GM23338 (cell line): ENCODE results near the gene MYO5C. TPM values are rescaled to one million over a fixed set of nuclear protein-coding genes. Genes with fewer than 3 reads are reported as not detected.

Experiments
- ATAC-seq: fragments of 200-7000 bp; cut with Tn5 transposase; 3 replicates; pipeline ENCODE4 v1.9.1; 2020
- DNase-seq: peaks from one replicate; pipeline ENCODE4 v3.0.0-alpha.2; 2015; ENCODE audit warnings: low spot score
- H2AFZ ChIP-seq: fragments of 200-600 bp; sonication (generic); 2 replicates; pipeline ENCODE4 v1.8.0; 2016; ENCODE audit warnings: antibody characterized with exemption, mild to moderate bottlenecking, moderate library complexity
- H3F3A ChIP-seq: fragments of 200-600 bp; sonication (generic); replicated peaks from 2 replicates; pipeline ENCODE4 v1.8.0; 2017; ENCODE audit warnings: antibody characterized with exemption, mixed run types, low read depth
- H3K27ac ChIP-seq: fragments of 200-600 bp; sonication (generic); 2 replicates; pipeline ENCODE4 v1.6.1; 2016; ENCODE audit warnings: low read depth
- H3K27me3 ChIP-seq: fragments of 200-600 bp; sonication (generic); 2 replicates; pipeline ENCODE4 v1.8.0; 2016; ENCODE audit warnings: mild to moderate bottlenecking, mixed run types, moderate library complexity; ENCODE audit not compliant: insufficient read depth
- H3K36me3 ChIP-seq: fragments of 200-600 bp; sonication (generic); 2 replicates; pipeline ENCODE4 v1.8.0; 2016; ENCODE audit warnings: mild to moderate bottlenecking; ENCODE audit not compliant: insufficient read depth
- H3K4me1 ChIP-seq: fragments of 200-600 bp; sonication (generic); 2 replicates; pipeline ENCODE4 v1.8.0; 2016; ENCODE audit warnings: mild to moderate bottlenecking, moderate library complexity; ENCODE audit not compliant: insufficient read depth
- H3K4me2 ChIP-seq: fragments of 200-600 bp; sonication (generic); 2 replicates; pipeline ENCODE4 v1.7.1; 2017; ENCODE audit warnings: mixed run types
- H3K4me3 ChIP-seq: fragments of 200-600 bp; sonication (generic); 2 replicates; pipeline ENCODE4 v1.6.1; 2016; ENCODE audit warnings: mixed run types
- H3K79me2 ChIP-seq: fragments of 200-600 bp; sonication (generic); replicated peaks from 2 replicates; pipeline ENCODE4 v1.8.0; 2017; ENCODE audit warnings: mild to moderate bottlenecking; ENCODE audit not compliant: insufficient read depth
- H3K9me2 ChIP-seq: fragments of 200-600 bp; sonication (generic); 2 replicates; pipeline ENCODE4 v1.8.0; 2017; ENCODE audit not compliant: insufficient read depth
- H4K20me1 ChIP-seq: fragments of 200-600 bp; sonication (generic); replicated peaks from 2 replicates; pipeline ENCODE4 v1.8.0; 2017; ENCODE audit warnings: mild to moderate bottlenecking; ENCODE audit not compliant: insufficient read depth
- H3K27ac Mint-ChIP-seq: 2 replicates; pipeline ENCODE4 v1.8.0; 2020; ENCODE audit warnings: inconsistent platforms, mild to moderate bottlenecking, moderate library complexity, mixed read lengths
- H3K27me3 Mint-ChIP-seq: 3 replicates; pipeline ENCODE4 v1.8.0; 2022; ENCODE audit warnings: low read depth, mild to moderate bottlenecking, moderate library complexity, mixed read lengths, inconsistent platforms; ENCODE audit not compliant: insufficient read depth, poor library complexity
- H3K36me3 Mint-ChIP-seq: 3 replicates; pipeline ENCODE4 v1.8.0; 2021; ENCODE audit warnings: low read depth, mild to moderate bottlenecking, inconsistent platforms, moderate library complexity, mixed read lengths
- H3K4me1 Mint-ChIP-seq: 3 replicates; pipeline ENCODE4 v1.8.0; 2020; ENCODE audit warnings: mild to moderate bottlenecking, inconsistent platforms, mixed read lengths
- H3K4me3 Mint-ChIP-seq: 3 replicates; pipeline ENCODE4 v1.8.0; 2021; ENCODE audit warnings: moderate library complexity, mild to moderate bottlenecking, inconsistent platforms, mixed read lengths
- H3K9me3 Mint-ChIP-seq: 3 replicates; pipeline ENCODE4 v1.8.0; 2020; ENCODE audit warnings: moderate library complexity, mild to moderate bottlenecking, inconsistent platforms, mixed read lengths
- CREB1 ChIP-seq: fragments of 250-450 bp; sonication (Bioruptor Pico); IDR thresholded peaks from 2 replicates; pipeline ENCODE4 v1.5.0; 2020; ENCODE audit warnings: low read depth, mild to moderate bottlenecking, moderate library complexity
- CTCF ChIP-seq, 2 experiments: fragments of 200-600 bp in 1 of 2; sonication (generic) in 1 of 2; conservative IDR thresholded peaks; 2 replicates each; pipeline versions ENCODE4 v1.5.1 to v1.6.1; 2016 to 2017; ENCODE audit warnings: antibody characterized with exemption in 2 of 2, low read depth in 2 of 2, mild to moderate bottlenecking in 2 of 2, moderate library complexity in 1 of 2
- ZNF114 ChIP-seq: fragments of 250-450 bp; sonication (Bioruptor Pico); IDR thresholded peaks from 2 replicates; pipeline ENCODE4 v1.5.0; 2020; ENCODE audit warnings: mild to moderate bottlenecking, moderate library complexity
- ZNF462 ChIP-seq: fragments of 250-450 bp; sonication (Bioruptor Pico); IDR thresholded peaks from 2 replicates; pipeline ENCODE4 v1.5.0; 2020; ENCODE audit warnings: mild to moderate bottlenecking, moderate library complexity
- polyA plus RNA-seq: library from polyadenylated mRNA; unstranded; fragments of >200 nt; fragmentation: Nextera tagmentation; extraction: Ambion mirVana; gene quantifications from 2 replicates; pipeline ENCODE4 v1.2.1, GENCODE V29; 2016
- total RNA-seq: library from RNA; depleted of rRNA; stranded (reverse); fragments of >200 nt; shearing (Covaris generic); gene quantifications from 2 replicates; pipeline ENCODE4 v1.2.3, GENCODE V29; 2014
- TF ChIP-seq, protein P1 (sequence below): IDR thresholded peaks from one replicate; pipeline ENCODE4 v1.6.1; 2018; ENCODE audit warnings: antibody characterized with exemption; ENCODE audit not compliant: unreplicated experiment

MYO5C gene
- total and polyA plus RNA-seq, 2 experiments from 2014 or later, result 7.9 to 28.8 TPM

DNA sequence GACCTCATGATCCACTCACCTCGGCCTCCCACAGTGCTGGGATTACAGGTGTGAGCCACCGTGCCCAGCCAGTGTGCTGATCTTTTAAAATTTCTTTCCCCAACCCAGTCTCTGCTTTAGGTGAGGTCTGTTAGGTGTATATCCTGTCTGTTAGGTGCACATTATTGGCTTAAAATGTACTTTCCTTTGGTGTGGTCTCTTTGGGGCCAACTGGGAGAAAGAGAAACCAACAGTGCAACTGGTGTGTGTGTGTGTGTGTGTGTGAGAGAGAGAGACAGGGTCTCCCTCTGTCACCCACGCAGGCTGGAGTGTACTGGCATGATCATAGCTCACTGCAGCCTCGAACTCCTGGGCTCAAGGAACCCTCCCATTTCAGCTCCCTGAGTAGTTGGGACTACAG is 54.1 kb downstream of the MYO5C start:
- Mint-ChIP-seq H3K27me3 (no peaks in the 10 kb centered on the region), H3K4me3 (no peak overlapping the region), H3K4me1 (no peaks in the 10 kb centered on the region), H3K9me3 (no peaks in the 10 kb centered on the region), H3K36me3 (peaks cover 66% of the 10 kb centered on the region), H3K27ac (no peak overlapping the region)
- no peak overlapping the region for H2AFZ ChIP-seq
- no peak for TF ChIP-seq ZNF462 (CRISPR knock-in tag)
- TF ChIP-seq CREB1 (CRISPR knock-in tag), result no peak
- no peak for TF ChIP-seq ZNF114 (CRISPR knock-in tag)
- H3F3A ChIP-seq, result no peaks in the 10 kb centered on the region
- no peaks in the 10 kb centered on the region for H3K9me2 ChIP-seq
- peaks cover 12% of the 10 kb centered on the region; the same call in 1 of the 2 replicates for H3K36me3 ChIP-seq
- H3K27me3 ChIP-seq, result no peaks in the 10 kb centered on the region
- no peak overlapping the region for H3K4me2 ChIP-seq
- H3K4me3 ChIP-seq, result no peak overlapping the region
- H3K4me1 ChIP-seq, result no peaks in the 10 kb centered on the region
- ATAC-seq, result no peak
- no peaks in the 10 kb centered on the region for H3K79me2 ChIP-seq
- H3K27ac ChIP-seq, result no peak overlapping the region
- H4K20me1 ChIP-seq, result no peaks in the 10 kb centered on the region; the same call in 1 of the 2 replicates
- no peak for DNase-seq

- Histone ChIP-seq H4K20me1 (no peaks in the 10 kb centered on the region; the same call in 1 of the 2 replicates), H3K79me2 (no peaks in the 10 kb centered on the region), H3K27ac (no peak overlapping the region), H3K36me3 (peaks cover 23% of the 10 kb centered on the region), H3F3A (no peaks in the 10 kb centered on the region), H2AFZ (no peak overlapping the region), H3K9me2 (no peaks in the 10 kb centered on the region), H3K4me3 (no peak overlapping the region), H3K4me1 (no peaks in the 10 kb centered on the region), H3K27me3 (no peaks in the 10 kb centered on the region), H3K4me2 (no peak overlapping the region)
- Mint-ChIP-seq H3K27me3 (no peaks in the 10 kb centered on the region), H3K27ac (no peak overlapping the region), H3K4me3 (no peak overlapping the region), H3K36me3 (peaks cover 68% of the 10 kb centered on the region), H3K4me1 (no peaks in the 10 kb centered on the region), H3K9me3 (no peaks in the 10 kb centered on the region)
- ATAC-seq (no peak), DNase-seq (no peak)
- TF ChIP-seq CTCF (conservative IDR thresholded peaks at IDR 0.05; ENCODE audit: low read depth in 2 of 2), result no peak
- TF ChIP-seq, protein P1, sequence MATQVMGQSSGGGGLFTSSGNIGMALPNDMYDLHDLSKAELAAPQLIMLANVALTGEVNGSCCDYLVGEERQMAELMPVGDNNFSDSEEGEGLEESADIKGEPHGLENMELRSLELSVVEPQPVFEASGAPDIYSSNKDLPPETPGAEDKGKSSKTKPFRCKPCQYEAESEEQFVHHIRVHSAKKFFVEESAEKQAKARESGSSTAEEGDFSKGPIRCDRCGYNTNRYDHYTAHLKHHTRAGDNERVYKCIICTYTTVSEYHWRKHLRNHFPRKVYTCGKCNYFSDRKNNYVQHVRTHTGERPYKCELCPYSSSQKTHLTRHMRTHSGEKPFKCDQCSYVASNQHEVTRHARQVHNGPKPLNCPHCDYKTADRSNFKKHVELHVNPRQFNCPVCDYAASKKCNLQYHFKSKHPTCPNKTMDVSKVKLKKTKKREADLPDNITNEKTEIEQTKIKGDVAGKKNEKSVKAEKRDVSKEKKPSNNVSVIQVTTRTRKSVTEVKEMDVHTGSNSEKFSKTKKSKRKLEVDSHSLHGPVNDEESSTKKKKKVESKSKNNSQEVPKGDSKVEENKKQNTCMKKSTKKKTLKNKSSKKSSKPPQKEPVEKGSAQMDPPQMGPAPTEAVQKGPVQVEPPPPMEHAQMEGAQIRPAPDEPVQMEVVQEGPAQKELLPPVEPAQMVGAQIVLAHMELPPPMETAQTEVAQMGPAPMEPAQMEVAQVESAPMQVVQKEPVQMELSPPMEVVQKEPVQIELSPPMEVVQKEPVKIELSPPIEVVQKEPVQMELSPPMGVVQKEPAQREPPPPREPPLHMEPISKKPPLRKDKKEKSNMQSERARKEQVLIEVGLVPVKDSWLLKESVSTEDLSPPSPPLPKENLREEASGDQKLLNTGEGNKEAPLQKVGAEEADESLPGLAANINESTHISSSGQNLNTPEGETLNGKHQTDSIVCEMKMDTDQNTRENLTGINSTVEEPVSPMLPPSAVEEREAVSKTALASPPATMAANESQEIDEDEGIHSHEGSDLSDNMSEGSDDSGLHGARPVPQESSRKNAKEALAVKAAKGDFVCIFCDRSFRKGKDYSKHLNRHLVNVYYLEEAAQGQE, result no peak
These were observed 55.4 kb downstream of the MYO5C start for GRCh38 chr15:52240166-52240565.
